A673 (cell line): ENCODE results near the gene TRIM29.

ENCODE experiments used
- CTCF ChIP-seq: fragments of 300-800, 200-600 bp; sonication (generic); conservative IDR thresholded peaks from 2 replicates; pipeline ENCODE4 v1.5.1; 2017; ENCODE audit warnings: low read depth, mild to moderate bottlenecking, antibody characterized with exemption, low read length, moderate library complexity, mixed read lengths
- EZH2 ChIP-seq: fragments of 200-600 bp; sonication (generic); IDR thresholded peaks from 2 replicates; pipeline ENCODE4 v1.6.1; 2017; ENCODE audit warnings: borderline replicate concordance, low read depth, mild to moderate bottlenecking, mixed read lengths, antibody characterized with exemption, low read length; ENCODE audit not compliant: poor library complexity, severe bottlenecking

- TF ChIP-seq CTCF (no peak), EZH2 (no peak)
Observed at GRCh38 chr11:120146413-120147093, 8.6 kb upstream of the TRIM29 start.
